ENCODE results near the gene CREB3L2. TPM values are rescaled to one million over a fixed set of nuclear protein-coding genes. Genes with fewer than 3 reads are reported as not detected.

The CREB3L2 gene
- total RNA-seq, 1 experiment from 2014 or later = 60.6 TPM

GRCh38 chr7:137852108-137852507, 149.8 kb downstream of the CREB3L2 start:
- Mint-ChIP-seq H3K27ac (no peak overlapping the region), H3K4me1 (peaks cover 7% of the 10 kb centered on the region), H3K27me3 (ENCODE audit: low read depth) (peaks cover 40% of the 10 kb centered on the region), H3K9me3 (no peaks in the 10 kb centered on the region), H3K4me3 (no peak overlapping the region), H3K36me3 (no peaks in the 10 kb centered on the region)
- DNase-seq (ENCODE audit: low spot score) (no peak), ATAC-seq (no peak)
- TF ChIP-seq E2F5 (CRISPR knock-in tag; IDR thresholded peaks at IDR 0.05) (no peak), CDX4 (CRISPR knock-in tag; IDR thresholded peaks at IDR 0.05; ENCODE audit: borderline replicate concordance) (no peak), ZNF416 (CRISPR knock-in tag; IDR thresholded peaks at IDR 0.05) (no peak), IRF2 (CRISPR knock-in tag; IDR thresholded peaks at IDR 0.05; ENCODE audit: borderline replicate concordance, low read depth) (no peak), ZMAT4 (CRISPR knock-in tag; IDR thresholded peaks at IDR 0.05) (no peak)
- POLR2A ChIA-PET = no interaction called here
- CTCF ChIA-PET = no interaction called here

GRCh38 chr7:137850972-137851945, 150.6 kb downstream of the CREB3L2 start:
- Mint-ChIP-seq H3K36me3 (no peaks in the 10 kb centered on the region), H3K4me1 (peaks cover 7% of the 10 kb centered on the region), H3K27me3 (ENCODE audit: low read depth) (peaks cover 45% of the 10 kb centered on the region), H3K4me3 (no peak overlapping the region), H3K9me3 (no peaks in the 10 kb centered on the region), H3K27ac (no peak overlapping the region)
- ATAC-seq (no peak), DNase-seq (ENCODE audit: low spot score) (no peak)
- POLR2A ChIA-PET = no interaction called here
- TF ChIP-seq USF2 (CRISPR knock-in tag; IDR thresholded peaks at IDR 0.05) (no peak), MLX (CRISPR knock-in tag; IDR thresholded peaks at IDR 0.05) (no peak), ZNF425 (CRISPR knock-in tag; conservative IDR thresholded peaks at IDR 0.05) (no peak), ARID4B (CRISPR knock-in tag; IDR thresholded peaks at IDR 0.05; ENCODE audit: borderline replicate concordance) (no peak), TEAD4 (CRISPR knock-in tag; IDR thresholded peaks at IDR 0.05) (no peak), ZNF121 (CRISPR knock-in tag; IDR thresholded peaks at IDR 0.05) (no peak), SMAD4 (CRISPR knock-in tag; IDR thresholded peaks at IDR 0.05) (no peak), GRHL2 (CRISPR knock-in tag; IDR thresholded peaks at IDR 0.05; ENCODE audit: insufficient replicate concordance, severe bottlenecking) (no peak), ZNF423 (CRISPR knock-in tag; IDR thresholded peaks at IDR 0.05) (no peak), ZMAT4 (CRISPR knock-in tag; IDR thresholded peaks at IDR 0.05) (no peak), OVOL2 (CRISPR knock-in tag; IDR thresholded peaks at IDR 0.05; ENCODE audit: borderline replicate concordance) (no peak), TP53 (CRISPR knock-in tag; IDR thresholded peaks at IDR 0.05) (no peak), HMGXB4 (CRISPR knock-in tag; IDR thresholded peaks at IDR 0.05) (no peak), ZNF232 (CRISPR knock-in tag; IDR thresholded peaks at IDR 0.05) (no peak)
- CTCF ChIA-PET = interaction anchor here (1.2 kb wide), 1 partner anchor 225 kb away, joined by 3 read pairs; no protein-coding TSS in a partner anchor
